Activated T-cell treated with anti-CD3 and anti-CD28 coated beads for 48 hours (primary cell): ENCODE data around the gene FAM228B.
"Not testable (repeated sequence)": the region's sequence is repeated elsewhere in the genome, so short reads cannot be mapped to it uniquely, and the experiment has no call there.

Experiments
- DNase-seq: peaks from one replicate; pipeline ENCODE4 v3.0.0-alpha.2; 2020; ENCODE audit warnings: low read depth

FAM228B gene

GRCh38 chr2:24159708-24160107, 36.4 kb downstream of the FAM228B start:
- no peak for DNase-seq

GRCh38 chr2:24160761-24161160, 37.5 kb downstream of the FAM228B start:
- no peak for DNase-seq

GRCh38 chr2:24162494-24162893, 39.2 kb downstream of the FAM228B start:
- DNase-seq, result no peak

- no peak for DNase-seq
These were observed 39.9 kb downstream of the FAM228B start for GRCh38 chr2:24163186-24163585.

GRCh38 chr2:24163601-24164000, 40.3 kb downstream of the FAM228B start:
- DNase-seq, result no peak

- DNase-seq, result peak; percentile 46
These were observed 41.2 kb downstream of the FAM228B start for GRCh38 chr2:24164416-24164973.

- DNase-seq, result no peak
These were observed 45.8 kb downstream of the FAM228B start for GRCh38 chr2:24169023-24169422.

GRCh38 chr2:24174851-24175277, 51.6 kb downstream of the FAM228B start, which contains the start of gene FAM228A:
TSS of gene FAM228A (plus strand) at chr2:24175053. CDS start at chr2:24175481, 428 bp downstream.
- no peak for DNase-seq

GRCh38 chr2:24175631-24176187, 52.4 kb downstream of the FAM228B start:
- no peak for DNase-seq

- DNase-seq, result no peak
These were observed 53.1 kb downstream of the FAM228B start for GRCh38 chr2:24176326-24176725.

GRCh38 chr2:24179683-24180082, 56.4 kb downstream of the FAM228B start:
- no peak for DNase-seq

- no peak for DNase-seq
These were observed 58.6 kb downstream of the FAM228B start for GRCh38 chr2:24181849-24182248.

- DNase-seq, result no peak
These were observed 59.2 kb downstream of the FAM228B start for GRCh38 chr2:24182507-24182906.

- DNase-seq, result no peak
These were observed 60.2 kb downstream of the FAM228B start for GRCh38 chr2:24183366-24184069.

- no peak for DNase-seq
These were observed 66.3 kb downstream of the FAM228B start for GRCh38 chr2:24189551-24189950.

- no peak for DNase-seq
These were observed 67.2 kb downstream of the FAM228B start for GRCh38 chr2:24190503-24190902.

- DNase-seq, result no peak
These were observed 67.9 kb downstream of the FAM228B start for GRCh38 chr2:24191156-24191555.

GRCh38 chr2:24191848-24192247, 68.6 kb downstream of the FAM228B start:
- DNase-seq, result no peak

- DNase-seq, result not testable (repeated sequence)
These were observed 73.9 kb downstream of the FAM228B start for GRCh38 chr2:24197213-24197612.

- DNase-seq, result no peak
These were observed 76.8 kb downstream of the FAM228B start for GRCh38 chr2:24199968-24200590.

GRCh38 chr2:24200799-24201198, 77.5 kb downstream of the FAM228B start:
- DNase-seq, result no peak

- DNase-seq, result no peak
These were observed 79.9 kb downstream of the FAM228B start for GRCh38 chr2:24203029-24203786.
